GM21529 (cell line): Measurements from ENCODE around the gene TRAPPC1.

Source experiments
- ATAC-seq: cut with Tn5 transposase; IDR thresholded peaks from one replicate; pipeline ENCODE4 v1.9.1; 2021; ENCODE audit not compliant: unreplicated experiment

Gene TRAPPC1

DNA sequence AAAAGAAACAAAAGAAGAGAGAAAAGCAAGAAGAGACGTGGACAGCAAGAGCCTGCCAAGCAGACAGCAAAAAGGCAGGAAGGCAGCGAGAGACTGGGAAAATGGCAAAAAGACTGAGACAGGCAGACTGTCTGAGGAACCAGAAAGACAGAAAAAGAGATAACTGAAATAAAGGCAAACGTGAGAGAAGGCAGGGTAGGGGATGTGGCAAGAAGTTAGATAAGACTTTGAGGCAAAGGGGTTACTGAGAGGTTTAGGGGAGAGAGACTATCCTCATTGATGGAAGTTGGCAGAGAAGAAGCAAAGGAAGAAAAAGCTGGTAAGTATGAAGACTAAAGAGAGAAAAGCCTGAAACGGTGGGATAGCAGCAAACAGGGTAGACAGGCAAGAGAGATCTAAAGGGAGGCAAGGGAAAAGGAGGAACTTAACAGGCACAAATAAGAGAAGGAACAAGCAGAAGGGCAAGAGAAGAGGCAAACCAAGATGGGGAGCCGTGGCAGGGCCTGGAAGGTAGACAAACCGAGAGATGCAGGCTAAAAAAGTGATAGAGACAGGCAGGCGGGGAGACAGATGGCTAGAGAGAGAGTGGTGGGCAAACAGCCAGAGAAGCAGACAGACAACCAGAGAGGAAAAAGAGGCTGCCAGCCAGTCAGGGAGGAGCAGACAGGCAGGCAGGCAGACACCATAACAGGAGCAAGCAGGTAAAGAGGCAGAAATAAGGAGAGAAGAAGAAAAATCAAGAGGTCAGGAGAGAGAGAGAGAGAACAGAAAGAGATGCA is 50.3 kb downstream of the TRAPPC1 start:
- ATAC-seq: no peak
